HG03469 (cell line): Measurements from ENCODE around the gene TYMP.

ENCODE experiments used
- ATAC-seq: cut with Tn5 transposase; IDR thresholded peaks from one replicate; pipeline ENCODE4 v1.9.1; 2021; ENCODE audit warnings: mild to moderate bottlenecking, moderate library complexity, moderate number of reproducible peaks; ENCODE audit not compliant: unreplicated experiment

The TYMP gene

GRCh38 chr22:50563413-50564160, 33.8 kb upstream of the TYMP start:
- ATAC-seq: no peak

- peak; percentile 90 for ATAC-seq
Observed at GRCh38 chr22:50562523-50563412, 33.0 kb upstream of the TYMP start, which contains the start of gene SYCE3. Gene SYCE3 (minus strand): TSS chr22:50562919. CDS start chr22:50556405, 6,514 bp downstream.

GRCh38 chr22:50561401-50562358, 31.9 kb upstream of the TYMP start:
- no peak for ATAC-seq

- no peak for ATAC-seq
Observed at GRCh38 chr22:50560034-50560433, 30.2 kb upstream of the TYMP start.

GRCh38 chr22:50556703-50557102, 26.9 kb upstream of the TYMP start:
- ATAC-seq: no peak

- ATAC-seq: no peak
Observed at GRCh38 chr22:50553310-50553709, 23.5 kb upstream of the TYMP start.

GRCh38 chr22:50551160-50551752, 21.4 kb upstream of the TYMP start:
- no peak for ATAC-seq

- ATAC-seq: no peak
Observed at GRCh38 chr22:50550395-50550794, 20.6 kb upstream of the TYMP start.

GRCh38 chr22:50548921-50549790, 19.3 kb upstream of the TYMP start:
- ATAC-seq: no peak

GRCh38 chr22:50548040-50548920, 18.5 kb upstream of the TYMP start:
- ATAC-seq: no peak

GRCh38 chr22:50547263-50547985, 17.6 kb upstream of the TYMP start:
- ATAC-seq: no peak

GRCh38 chr22:50546326-50547262, 16.8 kb upstream of the TYMP start:
- no peak for ATAC-seq

- no peak for ATAC-seq
Observed at GRCh38 chr22:50545522-50546325, 15.9 kb upstream of the TYMP start, which contains the start of gene KLHDC7B. Gene KLHDC7B (plus strand): TSS chr22:50545899. CDS start chr22:50546244, 345 bp downstream.

GRCh38 chr22:50544746-50545253, 15.0 kb upstream of the TYMP start:
- no peak for ATAC-seq

- no peak for ATAC-seq
Observed at GRCh38 chr22:50544078-50544745, 14.4 kb upstream of the TYMP start.
